GM12878 (cell line): ENCODE results near the gene COL24A1. TPM values are rescaled to one million over a fixed set of nuclear protein-coding genes. Genes with fewer than 3 reads are reported as not detected.

ENCODE experiments used
- ATAC-seq: fragments of 200-7000 bp; cut with Tn5 transposase; 3 replicates; pipeline ENCODE4 v1.9.1; 2020; ENCODE audit warnings: mild to moderate bottlenecking, moderate library complexity
- BruUV-seq: library from RNA; stranded (reverse); fragments of 400-500 nt; replicated peaks from 2 replicates; lab custom pipeline; 2021; lab: Mats Ljungman, UMichigan
- CTCF ChIA-PET: fragments of 300-600 bp; sonication (Branson Sonifier 250); formaldehyde crosslinking; extraction: SDS; loops from one replicate; lab custom pipeline; 2021; ENCODE audit warnings: inconsistent platforms; lab: Yijun Ruan, JAX
- POLR2A ChIA-PET: fragments of 350-600 bp; formaldehyde crosslinking; extraction: SDS; loops from one replicate; lab custom pipeline; 2021; ENCODE audit warnings: inconsistent platforms; lab: Charles Lee
- RAD21 ChIA-PET: fragments of 300-600 bp; sonication (Branson Sonifier 250); formaldehyde crosslinking; loops from one replicate; lab custom pipeline; 2023; ENCODE audit warnings: antibody characterized with exemption; ENCODE audit not compliant: unreplicated experiment; lab: Charles Lee
- SMC1A ChIA-PET: fragments of 300-600 bp; sonication (Branson Sonifier 250); formaldehyde crosslinking; loops from one replicate; lab custom pipeline; 2023; ENCODE audit not compliant: unreplicated experiment, uncharacterized antibody; lab: Charles Lee
- DNase-seq: peaks from one replicate; pipeline ENCODE4 v3.0.0-alpha.2; 2011; ENCODE audit warnings: low read depth, low spot score
- FAIRE-seq: peaks from 3 replicates; lab custom pipeline; 2011; peaks lifted over from hg19 to GRCh38; lab: Jason Lieb, UNC
- H2AFZ ChIP-seq: 2 replicates; pipeline ENCODE4 v1.6.0; 2011; ENCODE audit warnings: low read depth, low read length, control low read depth; ENCODE audit not compliant: control insufficient read depth
- H3K27ac ChIP-seq: 2 replicates; pipeline ENCODE4 v1.5.1; 2011; ENCODE audit warnings: control low read depth; ENCODE audit not compliant: control insufficient read depth, insufficient read depth
- H3K27me3 ChIP-seq, 2 experiments: replicated peaks in 1 of 2; 2 replicates each; pipeline versions ENCODE4 v1.6.0 to v1.6.1; 2011; ENCODE audit warnings: low read length in 1 of 2; ENCODE audit not compliant: control insufficient read depth in 2 of 2, insufficient read depth in 2 of 2
- H3K36me3 ChIP-seq, 2 experiments: 2 replicates each; pipeline ENCODE4 v1.5.1; 2011; ENCODE audit warnings: low read length in 1 of 2; ENCODE audit not compliant: control insufficient read depth in 2 of 2, insufficient read depth in 2 of 2
- H3K4me1 ChIP-seq: 2 replicates; pipeline ENCODE4 v1.6.1; 2011; ENCODE audit warnings: mild to moderate bottlenecking, low read length, moderate library complexity, mixed read lengths; ENCODE audit not compliant: control insufficient read depth, insufficient read depth
- H3K4me2 ChIP-seq: 2 replicates; pipeline ENCODE4 v1.6.0; 2011; ENCODE audit warnings: control low read depth; ENCODE audit not compliant: control insufficient read depth, insufficient read depth
- H3K4me3 ChIP-seq: fragments of 200-600 bp; sonication (generic); 2 replicates; pipeline ENCODE4 v1.5.1; 2016
- H3K79me2 ChIP-seq: 2 replicates; pipeline ENCODE4 v1.6.0; 2011; ENCODE audit warnings: low read length; ENCODE audit not compliant: control insufficient read depth, insufficient read depth
- H3K9ac ChIP-seq: 2 replicates; pipeline ENCODE4 v1.8.0; 2011; ENCODE audit warnings: low read length, control low read depth, mixed read lengths; ENCODE audit not compliant: control insufficient read depth, insufficient read depth
- H3K9me3 ChIP-seq: replicated peaks from 3 replicates; pipeline ENCODE4 v1.5.1; 2011; ENCODE audit warnings: mild to moderate bottlenecking, low read length; ENCODE audit not compliant: control insufficient read depth, insufficient read depth
- H4K20me1 ChIP-seq: 2 replicates; pipeline ENCODE4 v1.6.0; 2011; ENCODE audit not compliant: control insufficient read depth, insufficient read depth
- BMI1 ChIP-seq: fragments of 450-650 bp; IDR thresholded peaks from 2 replicates; pipeline ENCODE4 v1.6.1; 2016; ENCODE audit warnings: mild to moderate bottlenecking, moderate library complexity, borderline replicate concordance
- FOXK2 ChIP-seq: fragments of 450-650 bp; IDR thresholded peaks from 2 replicates; pipeline ENCODE4 v1.6.1; 2017; ENCODE audit warnings: mild to moderate bottlenecking, moderate library complexity
- HDAC6 ChIP-seq: fragments of 200-600 bp; sonication (generic); IDR thresholded peaks from one replicate; pipeline ENCODE4 v1.8.0; 2017; ENCODE audit warnings: antibody characterized with exemption; ENCODE audit not compliant: unreplicated experiment
- HDGF ChIP-seq: fragments of 450-650 bp; IDR thresholded peaks from 2 replicates; pipeline ENCODE4 v1.6.1; 2016; ENCODE audit warnings: antibody characterized with exemption
- NFXL1 ChIP-seq: fragments of 450-650 bp; IDR thresholded peaks from 2 replicates; pipeline ENCODE4 v1.6.1; 2017; ENCODE audit warnings: antibody characterized with exemption, mild to moderate bottlenecking, borderline replicate concordance
- RELA ChIP-seq: fragments of 450-650 bp; IDR thresholded peaks from 2 replicates; pipeline ENCODE4 v1.8.0; 2014; ENCODE audit warnings: borderline replicate concordance; ENCODE audit not compliant: partially characterized antibody
- SMARCA5 ChIP-seq: fragments of 450-650 bp; IDR thresholded peaks from 2 replicates; pipeline ENCODE4 v1.6.1; 2017; ENCODE audit warnings: mild to moderate bottlenecking
- ZBED1 ChIP-seq: IDR thresholded peaks from 2 replicates; pipeline ENCODE4 v1.6.1; 2016; ENCODE audit warnings: borderline replicate concordance
- ZNF274 ChIP-seq: IDR thresholded peaks from one replicate; pipeline ENCODE4 v1.8.0; 2011; ENCODE audit not compliant: insufficient read length, insufficient read depth
- WGBS: methylation state at CpG from one replicate; pipeline ENCODE4 v1.1.6; 2016; ENCODE audit warnings: low lambda C conversion rate; ENCODE audit not compliant: insufficient replicate concordance, insufficient coverage; ENCODE audit errors: missing lambda C conversion rate; 5-methylcytosine and 5-hydroxymethylcytosine counted together
- in situ Hi-C: fragments of 300-500 bp; cut with MboI; formaldehyde crosslinking; loops from 9 replicates; pipeline ENCODE4 v1.14.3; 2018; ENCODE audit warnings: mixed read lengths
- intact Hi-C: fragments of 100-400 bp; cut with micrococcal nuclease; formaldehyde crosslinking; loops from one replicate; pipeline ENCODE4 v1.14.2; 2022; ENCODE audit not compliant: unreplicated experiment
- polyA plus RNA-seq, 11 experiments: library from polyadenylated mRNA; depleted of rRNA in 4 of 11; unstranded in 6 of 11; stranded (reverse) in 5 of 11; fragments of >200 nt; fragmentation: Nextera tagmentation in 4 of 11; fragmentation: Illumina TruSeq in 1 of 11; extraction: Ambion mirVana in 4 of 11; extraction: Trizol in 1 of 11; gene quantifications; 1 replicate in 1 of 11; 2 replicates in 10 of 11; pipeline versions ENCODE4 v1.2.1 to v1.2.3, GENCODE V29; 2011 to 2016; ENCODE audit warnings: inconsistent platforms in 2 of 11, missing spikeins in 2 of 11, low read depth in 1 of 11
- total RNA-seq, 4 experiments: library from RNA; depleted of rRNA in 3 of 4; stranded (reverse); fragments of >200 nt in 3 of 4; fragmentation: Illumina TruSeq in 1 of 4; extraction: Trizol in 1 of 4; gene quantifications; 2 replicates each; pipeline versions ENCODE4 v1.2.1 to v1.2.3, GENCODE V29; 2013 to 2021
- TF ChIP-seq, protein P1 (sequence below): fragments of 450-650 bp; IDR thresholded peaks from 2 replicates; pipeline ENCODE4 v1.6.1; 2017; ENCODE audit warnings: mild to moderate bottlenecking
- TF ChIP-seq, protein P2 (sequence below): IDR thresholded peaks from 2 replicates; pipeline ENCODE4 v1.6.1; 2012; ENCODE audit warnings: mild to moderate bottlenecking, low read depth, low read length

Gene COL24A1
- total and polyA plus RNA-seq, 10 of the 15 experiments (the other 5 are each of a cell fraction or from before 2014, with no cell fraction given): 0.19 to 4.1 (median 2.0) TPM

DNA sequence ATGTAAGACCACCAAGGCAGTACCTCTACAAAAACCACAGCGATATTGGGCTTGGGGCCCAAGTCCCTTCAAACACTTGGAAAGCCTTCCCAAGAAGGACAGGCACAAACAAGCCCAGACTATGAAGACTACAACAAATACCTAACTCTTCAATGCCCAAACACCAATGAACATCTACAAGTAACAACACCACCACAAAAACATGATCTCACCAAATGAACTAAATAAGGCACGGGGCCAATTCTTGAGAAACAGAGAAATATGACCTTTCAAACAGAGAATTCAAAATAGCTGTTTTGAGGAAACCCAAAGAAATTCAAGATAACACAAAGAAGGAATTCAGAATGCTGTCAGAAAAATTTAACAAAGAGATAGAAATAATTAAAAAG, 86.8 kb downstream of the COL24A1 start (continued):
- TF ChIP-seq, protein P1, sequence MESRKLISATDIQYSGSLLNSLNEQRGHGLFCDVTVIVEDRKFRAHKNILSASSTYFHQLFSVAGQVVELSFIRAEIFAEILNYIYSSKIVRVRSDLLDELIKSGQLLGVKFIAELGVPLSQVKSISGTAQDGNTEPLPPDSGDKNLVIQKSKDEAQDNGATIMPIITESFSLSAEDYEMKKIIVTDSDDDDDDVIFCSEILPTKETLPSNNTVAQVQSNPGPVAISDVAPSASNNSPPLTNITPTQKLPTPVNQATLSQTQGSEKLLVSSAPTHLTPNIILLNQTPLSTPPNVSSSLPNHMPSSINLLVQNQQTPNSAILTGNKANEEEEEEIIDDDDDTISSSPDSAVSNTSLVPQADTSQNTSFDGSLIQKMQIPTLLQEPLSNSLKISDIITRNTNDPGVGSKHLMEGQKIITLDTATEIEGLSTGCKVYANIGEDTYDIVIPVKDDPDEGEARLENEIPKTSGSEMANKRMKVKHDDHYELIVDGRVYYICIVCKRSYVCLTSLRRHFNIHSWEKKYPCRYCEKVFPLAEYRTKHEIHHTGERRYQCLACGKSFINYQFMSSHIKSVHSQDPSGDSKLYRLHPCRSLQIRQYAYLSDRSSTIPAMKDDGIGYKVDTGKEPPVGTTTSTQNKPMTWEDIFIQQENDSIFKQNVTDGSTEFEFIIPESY: no peak
- TF ChIP-seq HDGF: no peak
- no peak for TF ChIP-seq NFXL1
- no peak for TF ChIP-seq HDAC6
- no peak for TF ChIP-seq ZNF274
- TF ChIP-seq ZBED1: no peak

DNA sequence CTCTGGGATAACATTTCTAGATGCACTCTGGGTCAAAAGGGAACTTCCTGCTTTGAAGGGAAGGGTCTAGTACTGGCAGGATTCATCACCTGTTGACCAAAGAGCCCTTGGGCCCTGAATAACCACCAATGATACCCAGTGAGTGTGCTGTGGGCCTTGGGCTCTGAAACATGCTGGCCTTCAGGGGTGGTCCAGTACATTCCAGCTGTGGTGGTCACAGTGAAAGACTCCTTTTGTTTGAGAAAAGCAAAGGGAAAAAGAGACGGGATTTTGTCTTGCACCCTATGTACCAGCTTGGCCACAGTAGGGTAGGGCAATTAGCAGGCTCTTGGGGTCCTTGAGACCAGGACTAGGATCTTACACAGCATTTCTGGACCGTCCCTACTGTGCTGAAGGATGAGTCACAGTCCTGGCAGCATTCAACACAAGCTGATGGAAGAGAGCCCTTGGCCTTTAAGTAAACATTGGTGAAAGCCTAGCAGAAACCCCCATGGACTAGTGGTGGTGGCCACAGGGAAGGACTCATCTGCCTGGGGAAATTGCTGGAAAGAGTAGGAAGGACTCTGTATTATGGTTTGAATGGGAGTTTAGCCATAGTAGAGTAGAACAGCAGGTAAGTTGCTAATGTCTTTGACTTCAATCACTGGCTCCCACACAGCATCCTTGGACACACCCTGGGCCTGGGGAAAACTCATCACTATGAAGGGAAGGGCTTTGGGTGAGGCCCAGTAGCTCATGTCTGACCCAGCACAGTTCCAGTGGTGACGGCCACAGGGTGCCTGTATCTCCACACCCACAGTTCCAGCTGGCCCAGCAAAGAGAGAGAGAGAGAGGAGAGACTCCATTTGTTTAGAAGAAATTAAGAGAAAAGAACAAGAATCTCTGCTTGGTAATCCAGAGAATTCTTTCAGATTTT, 87.5 kb downstream of the COL24A1 start:
- no peak overlapping the region for H3K4me2 ChIP-seq
- RAD21 ChIA-PET: no interaction called here
- no peak overlapping the region for H3K9ac ChIP-seq
- SMC1A ChIA-PET: interaction anchor here (1.2 kb wide), 1 partner anchor 16 kb away, joined by 3 read pairs; no protein-coding TSS in a partner anchor
- no peaks in the 10 kb centered on the region for H3K79me2 ChIP-seq
- WGBS: 15% methylated on average over 3 of the region's 3 CpGs
- no peak overlapping the region for H2AFZ ChIP-seq
- CTCF ChIA-PET: no interaction called here
- H3K9me3 ChIP-seq: no peaks in the 10 kb centered on the region
- POLR2A ChIA-PET: no interaction called here
- no peaks in the 10 kb centered on the region for H4K20me1 ChIP-seq
- in situ Hi-C loops: no loop called here
- H3K27me3 ChIP-seq: no peaks in the 10 kb centered on the region
- no TSS peak for BruUV-seq
- ATAC-seq (no peak), DNase-seq (no peak)
- H3K36me3 ChIP-seq: no peaks in the 10 kb centered on the region
- no peaks in the 10 kb centered on the region for H3K4me1 ChIP-seq
- intact Hi-C loops: no loop called here
- H3K27ac ChIP-seq: no peak overlapping the region
- TF ChIP-seq RELA (no peak), BMI1 (no peak), FOXK2 (no peak), SMARCA5 (no peak)
- TF ChIP-seq, protein P2, sequence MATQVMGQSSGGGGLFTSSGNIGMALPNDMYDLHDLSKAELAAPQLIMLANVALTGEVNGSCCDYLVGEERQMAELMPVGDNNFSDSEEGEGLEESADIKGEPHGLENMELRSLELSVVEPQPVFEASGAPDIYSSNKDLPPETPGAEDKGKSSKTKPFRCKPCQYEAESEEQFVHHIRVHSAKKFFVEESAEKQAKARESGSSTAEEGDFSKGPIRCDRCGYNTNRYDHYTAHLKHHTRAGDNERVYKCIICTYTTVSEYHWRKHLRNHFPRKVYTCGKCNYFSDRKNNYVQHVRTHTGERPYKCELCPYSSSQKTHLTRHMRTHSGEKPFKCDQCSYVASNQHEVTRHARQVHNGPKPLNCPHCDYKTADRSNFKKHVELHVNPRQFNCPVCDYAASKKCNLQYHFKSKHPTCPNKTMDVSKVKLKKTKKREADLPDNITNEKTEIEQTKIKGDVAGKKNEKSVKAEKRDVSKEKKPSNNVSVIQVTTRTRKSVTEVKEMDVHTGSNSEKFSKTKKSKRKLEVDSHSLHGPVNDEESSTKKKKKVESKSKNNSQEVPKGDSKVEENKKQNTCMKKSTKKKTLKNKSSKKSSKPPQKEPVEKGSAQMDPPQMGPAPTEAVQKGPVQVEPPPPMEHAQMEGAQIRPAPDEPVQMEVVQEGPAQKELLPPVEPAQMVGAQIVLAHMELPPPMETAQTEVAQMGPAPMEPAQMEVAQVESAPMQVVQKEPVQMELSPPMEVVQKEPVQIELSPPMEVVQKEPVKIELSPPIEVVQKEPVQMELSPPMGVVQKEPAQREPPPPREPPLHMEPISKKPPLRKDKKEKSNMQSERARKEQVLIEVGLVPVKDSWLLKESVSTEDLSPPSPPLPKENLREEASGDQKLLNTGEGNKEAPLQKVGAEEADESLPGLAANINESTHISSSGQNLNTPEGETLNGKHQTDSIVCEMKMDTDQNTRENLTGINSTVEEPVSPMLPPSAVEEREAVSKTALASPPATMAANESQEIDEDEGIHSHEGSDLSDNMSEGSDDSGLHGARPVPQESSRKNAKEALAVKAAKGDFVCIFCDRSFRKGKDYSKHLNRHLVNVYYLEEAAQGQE: no peak
- TF ChIP-seq, all 136 proteins: peak for 0
- no peak overlapping the region for H3K4me3 ChIP-seq
- no peak for FAIRE-seq
